Gastroesophageal sphincter (tissue), 4 donors: ENCODE measurements around the gene MYCN. TPM values are rescaled to one million over a fixed set of nuclear protein-coding genes. Genes with fewer than 3 reads are reported as not detected.
"Not testable (repeated sequence)": the region's sequence is repeated elsewhere in the genome, so short reads cannot be mapped to it uniquely, and the experiment has no call there.

Experiments
- ATAC-seq: fragments of 150-250 bp; one replicate; pipeline ENCODE4 v1.9.1; 2016; ENCODE audit warnings: mild to moderate bottlenecking, moderate library complexity
- H3K27ac ChIP-seq, 4 donors: fragments of 200-600 bp; sonication (generic) in 3 of 4; 1 replicate in 3 of 4; 2 replicates in 1 of 4; pipeline ENCODE4 v1.5.1; 2016 to 2019
- H3K27me3 ChIP-seq: fragments of 200-600 bp; sonication (generic); one replicate; pipeline ENCODE4 v1.5.1; 2019
- H3K36me3 ChIP-seq, 2 donors: fragments of 200-600 bp; sonication (generic); one replicate each; pipeline ENCODE4 v1.5.1; 2019; ENCODE audit warnings: control low read depth in 1 of 2
- H3K4me1 ChIP-seq, 3 donors: fragments of 200-600 bp; sonication (generic); 1 replicate in 2 of 3; 2 replicates in 1 of 3; pipeline ENCODE4 v1.5.1; 2016 to 2019; ENCODE audit warnings: control low read depth in 2 of 3
- H3K4me3 ChIP-seq, 2 donors: fragments of 200-600 bp; sonication (generic); one replicate each; pipeline ENCODE4 v1.5.1; 2019; ENCODE audit warnings: mild to moderate bottlenecking in 1 of 2, moderate library complexity in 1 of 2
- H3K9me3 ChIP-seq, 3 donors: fragments of 200-600 bp; sonication (generic); one replicate each; pipeline ENCODE4 v1.5.1; 2017 to 2019; ENCODE audit warnings: control low read depth in 2 of 3
- CTCF ChIP-seq, 4 experiments: fragments of 200-600 bp in 2 of 4; fragments of 450-650 bp in 2 of 4; sonication (generic) in 1 of 4; IDR thresholded peaks; one replicate each; pipeline ENCODE4 v1.5.1; 2017 to 2019; ENCODE audit warnings: antibody characterized with exemption in 4 of 4, mild to moderate bottlenecking in 2 of 4, moderate library complexity in 2 of 4
- EP300 ChIP-seq: sonication (generic); formaldehyde crosslinking; IDR thresholded peaks from one replicate; pipeline ENCODE4 v1.6.1; 2017; ENCODE audit warnings: antibody characterized with exemption, mild to moderate bottlenecking
- POLR2A ChIP-seq, 2 donors: fragments of 450-650 bp; IDR thresholded peaks; one replicate each; pipeline ENCODE4 v1.6.1; 2017; ENCODE audit warnings: antibody characterized with exemption in 2 of 2, mild to moderate bottlenecking in 2 of 2, moderate library complexity in 1 of 2
- POLR2AphosphoS5 ChIP-seq: sonication (generic); formaldehyde crosslinking; IDR thresholded peaks from one replicate; pipeline ENCODE4 v1.6.1; 2017; ENCODE audit warnings: antibody characterized with exemption
- WGBS, 2 donors: methylation state at CpG; one replicate each; pipeline ENCODE4 v1.1.5; 2018; ENCODE audit warnings: low coverage in 1 of 2; 5-methylcytosine and 5-hydroxymethylcytosine counted together
- total RNA-seq, 4 donors: library from RNA; depleted of rRNA; stranded (reverse); fragments of >200 nt; gene quantifications; one replicate each; pipeline ENCODE4 v1.1.0, GENCODE V29; 2016

The MYCN gene
- total RNA-seq, 4 donors from 2014 or later: 0.13 to 0.46 (median 0.35) TPM; not detected in 1

GRCh38 chr2:15907461-15908324 is 32.7 kb upstream of the MYCN start:
- no peak overlapping the region for H3K4me3 ChIP-seq
- WGBS, 2 donors: 88 to 94% methylated on average over 2 of the region's 2 CpGs
- peaks cover 0 to 12% (median 3%) of the 10 kb centered on the region in 3 donors for H3K4me1 ChIP-seq
- H3K9me3 ChIP-seq: no peaks in the 10 kb centered on the region
- no peaks in the 10 kb centered on the region for H3K27me3 ChIP-seq
- no peaks in the 10 kb centered on the region for H3K36me3 ChIP-seq
- H3K27ac ChIP-seq: no peak overlapping the region
- TF ChIP-seq POLR2AphosphoS5: no peak
- no peak for TF ChIP-seq EP300
- no peak for TF ChIP-seq CTCF (IDR thresholded peaks at IDR 0.05)
- TF ChIP-seq POLR2A (IDR thresholded peaks at IDR 0.05): no peak
- no peak for ATAC-seq

GRCh38 chr2:15908371-15908770 is 32.0 kb upstream of the MYCN start:
- no peak for TF ChIP-seq EP300
- TF ChIP-seq POLR2A (IDR thresholded peaks at IDR 0.05): no peak
- TF ChIP-seq POLR2AphosphoS5: no peak
- no peak for TF ChIP-seq CTCF (IDR thresholded peaks at IDR 0.05)
- Histone ChIP-seq H3K4me3 (no peak overlapping the region), H3K36me3 (no peaks in the 10 kb centered on the region), H3K9me3 (no peaks in the 10 kb centered on the region), H3K4me1 (peaks cover 0 to 17% (median 3%) of the 10 kb centered on the region in 3 donors), H3K27me3 (no peaks in the 10 kb centered on the region), H3K27ac (no peak overlapping the region)
- WGBS, 2 donors: 54 to 80% methylated on average over 3 of the region's 4 CpGs
- ATAC-seq: no peak

GRCh38 chr2:15909157-15909556 is 31.2 kb upstream of the MYCN start:
- TF ChIP-seq POLR2A (IDR thresholded peaks at IDR 0.05) (no peak), POLR2AphosphoS5 (no peak), CTCF (IDR thresholded peaks at IDR 0.05) (no peak), EP300 (no peak)
- Histone ChIP-seq H3K9me3 (no peaks in the 10 kb centered on the region), H3K27me3 (no peaks in the 10 kb centered on the region), H3K36me3 (no peaks in the 10 kb centered on the region), H3K27ac (no peak overlapping the region), H3K4me3 (no peak overlapping the region), H3K4me1 (peaks cover 0 to 18% (median 3%) of the 10 kb centered on the region in 3 donors)
- 100% methylated on average over 1 to 3 of the region's 4 CpGs for WGBS, 2 donors
- no peak for ATAC-seq

- no peak for ATAC-seq
- Histone ChIP-seq H3K4me3 (no peak overlapping the region), H3K4me1 (peaks cover 0 to 24% (median 3%) of the 10 kb centered on the region in 3 donors), H3K36me3 (no peaks in the 10 kb centered on the region), H3K27me3 (no peaks in the 10 kb centered on the region), H3K27ac (no peak overlapping the region), H3K9me3 (no peaks in the 10 kb centered on the region)
- no peak for TF ChIP-seq EP300
- no peak for TF ChIP-seq POLR2AphosphoS5
- no peak for TF ChIP-seq CTCF (IDR thresholded peaks at IDR 0.05)
- TF ChIP-seq POLR2A (IDR thresholded peaks at IDR 0.05): no peak
- whole genome bisulfite sequencing, 2 donors: 93 to 100% methylated on average over 2 to 4 of the region's 4 CpGs
Observed at GRCh38 chr2:15909736-15910135, 30.6 kb upstream of the MYCN start.

GRCh38 chr2:15911270-15911669 is 29.1 kb upstream of the MYCN start:
- peaks cover 0 to 28% (median 3%) of the 10 kb centered on the region in 3 donors for H3K4me1 ChIP-seq
- 100% methylated on average over 3 of the region's 3 CpGs; no CpG with 5 or more reads in 1 of the 2 donors for WGBS, 2 donors
- H3K9me3 ChIP-seq, H3K27me3 ChIP-seq, H3K27ac ChIP-seq, H3K4me3 ChIP-seq, ATAC-seq, H3K36me3 ChIP-seq: not testable (repeated sequence)
